Activated CD4-positive, alpha-beta T cell treated with anti-CD3 and anti-CD28 coated beads for 36 hours (primary cell): ENCODE data around the gene RAI1. TPM values are rescaled to one million over a fixed set of nuclear protein-coding genes. Genes with fewer than 3 reads are reported as not detected.
"Not testable (repeated sequence)": the region's sequence is repeated elsewhere in the genome, so short reads cannot be mapped to it uniquely, and the experiment has no call there.

Experiments
- ATAC-seq: fragments of 200-7000 bp; cut with Tn5 transposase; one replicate; pipeline ENCODE4 v1.10.0; 2021; ENCODE audit warnings: mild to moderate bottlenecking, moderate library complexity
- CTCF ChIA-PET: fragments of 350-600 bp; sonication (Branson Sonifier 250); formaldehyde crosslinking; loops from one replicate; lab custom pipeline; 2021; ENCODE audit warnings: antibody characterized with exemption; lab: Charles Lee
- POLR2A ChIA-PET: fragments of 350-600 bp; sonication (Branson Sonifier 250); formaldehyde crosslinking; loops from one replicate; lab custom pipeline; 2021; ENCODE audit warnings: antibody characterized with exemption, inconsistent platforms; lab: Charles Lee
- DNase-seq: peaks from one replicate; pipeline ENCODE4 v3.0.0-alpha.2; 2020
- H3K27ac Mint-ChIP-seq: one replicate; pipeline ENCODE4 v1.8.0; 2021; ENCODE audit warnings: mixed read lengths
- H3K27me3 Mint-ChIP-seq: one replicate; pipeline ENCODE4 v1.8.0; 2021; ENCODE audit warnings: mixed read lengths
- H3K36me3 Mint-ChIP-seq: one replicate; pipeline ENCODE4 v1.8.0; 2021; ENCODE audit warnings: low read depth, mixed read lengths
- H3K4me1 Mint-ChIP-seq: one replicate; pipeline ENCODE4 v1.8.0; 2021; ENCODE audit warnings: mixed read lengths
- H3K4me3 Mint-ChIP-seq: one replicate; pipeline ENCODE4 v1.8.0; 2021; ENCODE audit warnings: mild to moderate bottlenecking, moderate library complexity, mixed read lengths
- H3K9me3 Mint-ChIP-seq: one replicate; pipeline ENCODE4 v1.8.0; 2021; ENCODE audit warnings: low read depth, mixed read lengths
- intact Hi-C, 2 experiments: fragments of 100-400 bp; cut with DNase I in 1 of 2; cut with micrococcal nuclease in 1 of 2; formaldehyde crosslinking; loops; one replicate each; pipeline versions ENCODE4 v1.14.2 to v1.15.1; 2022 to 2024; cut with DNase I, micrococcal nuclease
- total RNA-seq, 2 experiments: library from RNA; stranded (reverse); gene quantifications; one replicate each; pipeline ENCODE4 v1.2.3, GENCODE V29; 2021

The RAI1 gene
- total RNA-seq, 2 experiments from 2014 or later = 13.6 to 16.4 TPM

DNA sequence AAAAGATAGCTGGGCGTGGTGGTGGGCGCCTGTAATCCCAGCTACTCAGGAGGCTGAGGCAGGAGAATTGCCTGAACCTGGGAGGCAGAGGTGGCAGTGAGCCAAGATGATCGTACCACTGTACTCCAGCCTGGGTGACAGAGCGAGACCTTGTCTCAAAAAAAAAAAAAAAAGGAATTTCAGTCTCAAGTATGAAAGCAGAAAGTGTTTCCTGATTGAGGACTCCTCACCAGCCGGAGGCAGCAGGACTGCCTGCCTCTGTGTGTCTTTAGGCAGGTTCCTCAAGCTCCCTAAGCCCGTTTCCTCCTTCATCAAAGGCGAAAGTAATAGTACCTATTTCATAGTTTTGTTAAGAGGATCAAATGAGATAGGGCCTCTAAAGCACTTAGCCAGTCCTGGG, 9.0 kb downstream of the RAI1 start:
- H3K27ac Mint-ChIP-seq = peak overlapping the region; percentile 49
- ChIA-PET POLR2A (interaction anchor here (0.7 to 1.8 kb wide), 2 partner anchors 146 to 637 kb away, joined by 3 to 4 read pairs; partner anchors contain the start of gene SREBF1), CTCF (interaction anchor here (0.6 to 3.8 kb wide), 5 partner anchors 10 to 229 kb away, joined by 3 to 12 read pairs (median 3); no protein-coding TSS in a partner anchor)
- H3K36me3 Mint-ChIP-seq, H3K4me3 Mint-ChIP-seq, H3K9me3 Mint-ChIP-seq, intact Hi-C loops, H3K27me3 Mint-ChIP-seq, ATAC-seq, DNase-seq: not testable (repeated sequence)
- peaks cover 55% of the 10 kb centered on the region for H3K4me1 Mint-ChIP-seq

DNA sequence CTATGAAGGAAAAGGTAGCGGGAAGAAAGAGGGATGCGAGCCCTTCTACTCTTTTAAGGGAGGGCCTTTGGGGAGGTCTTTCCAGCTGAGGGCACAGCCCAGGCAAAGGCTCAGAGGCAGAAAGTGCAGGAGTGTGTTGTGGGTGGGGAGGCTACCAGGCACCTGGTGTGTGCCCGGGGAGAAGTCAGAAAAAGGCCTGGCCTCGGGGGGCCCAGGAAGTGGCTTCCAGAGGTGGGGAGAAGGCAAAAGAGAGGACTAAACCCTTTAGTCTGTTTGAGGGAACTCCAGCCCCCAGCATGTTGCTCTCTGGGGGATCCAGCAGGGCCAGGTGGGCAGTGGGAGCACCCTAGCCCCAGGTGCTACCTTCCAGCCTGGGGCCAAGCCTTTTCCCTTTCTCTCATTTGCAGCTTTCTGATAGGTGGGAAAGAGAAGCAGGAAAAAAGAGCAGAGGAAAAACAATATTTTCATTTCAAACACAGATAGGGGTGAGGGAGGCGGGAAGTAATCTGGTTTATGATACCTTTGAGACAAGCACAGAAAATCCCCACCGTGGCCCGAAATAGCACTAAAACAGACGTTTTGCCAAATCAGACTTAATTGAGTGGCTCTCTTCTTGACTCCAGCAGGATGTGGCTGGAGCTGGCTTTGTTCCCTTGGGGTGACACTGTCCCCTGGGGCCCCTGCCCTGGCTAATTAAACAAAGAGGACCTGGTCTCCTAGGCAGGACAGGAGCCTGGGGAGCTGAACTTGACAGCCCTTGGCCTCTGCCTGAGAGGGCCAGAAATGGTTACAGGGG, 10.4 kb downstream of the RAI1 start:
- no peaks in the 10 kb centered on the region for H3K9me3 Mint-ChIP-seq
- H3K4me1 Mint-ChIP-seq = peaks cover 60% of the 10 kb centered on the region
- no peaks in the 10 kb centered on the region for H3K27me3 Mint-ChIP-seq
- no peak overlapping the region for H3K4me3 Mint-ChIP-seq
- POLR2A ChIA-PET = no interaction called here
- H3K36me3 Mint-ChIP-seq = no peaks in the 10 kb centered on the region
- DNase-seq = peak; percentile 33
- no peak for ATAC-seq
- intact Hi-C loops = no loop called here
- CTCF ChIA-PET = interaction anchor here (0.7 to 3.8 kb wide), 6 partner anchors 11 to 227 kb away, joined by 3 to 12 read pairs (median 4); no protein-coding TSS in a partner anchor
- peak overlapping the region; percentile 76 for H3K27ac Mint-ChIP-seq

DNA sequence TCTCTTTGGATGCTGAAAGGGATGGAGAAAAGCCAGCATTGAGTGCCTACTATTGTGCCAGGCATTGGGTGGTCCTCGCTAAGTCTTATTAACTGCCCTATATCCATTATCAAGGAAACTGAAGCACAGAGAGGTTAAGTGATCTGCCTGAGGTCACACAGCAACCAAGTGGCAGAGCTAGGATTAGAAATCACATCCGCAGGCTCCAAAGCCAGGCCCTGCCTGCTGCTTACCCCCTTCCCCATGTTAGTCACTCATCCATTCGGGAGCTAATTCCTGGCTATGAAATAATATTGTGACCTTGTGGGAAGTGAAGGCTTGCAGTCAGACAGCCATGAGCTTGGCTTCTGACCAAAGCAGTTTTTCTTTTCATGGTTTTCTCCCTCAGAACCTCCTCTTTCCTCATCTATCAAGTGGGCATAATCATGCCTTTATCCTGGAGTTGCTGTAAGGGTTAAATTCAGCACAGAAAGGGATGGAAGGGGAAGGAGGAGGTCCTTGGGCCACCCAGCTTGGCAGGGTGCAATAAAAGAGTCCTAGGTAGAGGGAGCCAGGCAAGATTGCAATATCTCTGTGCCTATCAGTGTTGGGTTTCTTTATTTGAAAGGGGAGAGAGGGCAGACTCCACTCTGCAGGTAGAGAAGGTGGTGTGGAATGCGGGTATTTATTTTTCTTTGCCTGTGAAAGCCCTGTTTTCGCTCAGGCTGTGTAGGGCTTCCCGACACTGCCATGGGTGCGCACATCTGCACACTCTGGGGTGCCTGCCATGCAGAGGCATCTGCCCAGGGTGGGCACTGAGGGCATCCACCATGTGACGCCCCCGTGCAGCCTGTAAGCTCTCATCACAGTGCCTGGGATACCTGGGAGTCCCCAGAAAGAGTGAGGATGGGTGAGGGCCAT, 11.3 kb downstream of the RAI1 start:
- peak overlapping the region; percentile 76 for H3K27ac Mint-ChIP-seq
- no peak overlapping the region for H3K4me3 Mint-ChIP-seq
- no peaks in the 10 kb centered on the region for H3K27me3 Mint-ChIP-seq
- no peaks in the 10 kb centered on the region for H3K9me3 Mint-ChIP-seq
- no peaks in the 10 kb centered on the region for H3K36me3 Mint-ChIP-seq
- ATAC-seq = no peak
- DNase-seq = no peak
- ChIA-PET CTCF (interaction anchor here (0.7 to 3.8 kb wide), 3 partner anchors 12 to 120 kb away, joined by 3 to 12 read pairs (median 4); no protein-coding TSS in a partner anchor), POLR2A (no interaction called here)
- H3K4me1 Mint-ChIP-seq = peaks cover 63% of the 10 kb centered on the region
- intact Hi-C loops = no loop called here

DNA sequence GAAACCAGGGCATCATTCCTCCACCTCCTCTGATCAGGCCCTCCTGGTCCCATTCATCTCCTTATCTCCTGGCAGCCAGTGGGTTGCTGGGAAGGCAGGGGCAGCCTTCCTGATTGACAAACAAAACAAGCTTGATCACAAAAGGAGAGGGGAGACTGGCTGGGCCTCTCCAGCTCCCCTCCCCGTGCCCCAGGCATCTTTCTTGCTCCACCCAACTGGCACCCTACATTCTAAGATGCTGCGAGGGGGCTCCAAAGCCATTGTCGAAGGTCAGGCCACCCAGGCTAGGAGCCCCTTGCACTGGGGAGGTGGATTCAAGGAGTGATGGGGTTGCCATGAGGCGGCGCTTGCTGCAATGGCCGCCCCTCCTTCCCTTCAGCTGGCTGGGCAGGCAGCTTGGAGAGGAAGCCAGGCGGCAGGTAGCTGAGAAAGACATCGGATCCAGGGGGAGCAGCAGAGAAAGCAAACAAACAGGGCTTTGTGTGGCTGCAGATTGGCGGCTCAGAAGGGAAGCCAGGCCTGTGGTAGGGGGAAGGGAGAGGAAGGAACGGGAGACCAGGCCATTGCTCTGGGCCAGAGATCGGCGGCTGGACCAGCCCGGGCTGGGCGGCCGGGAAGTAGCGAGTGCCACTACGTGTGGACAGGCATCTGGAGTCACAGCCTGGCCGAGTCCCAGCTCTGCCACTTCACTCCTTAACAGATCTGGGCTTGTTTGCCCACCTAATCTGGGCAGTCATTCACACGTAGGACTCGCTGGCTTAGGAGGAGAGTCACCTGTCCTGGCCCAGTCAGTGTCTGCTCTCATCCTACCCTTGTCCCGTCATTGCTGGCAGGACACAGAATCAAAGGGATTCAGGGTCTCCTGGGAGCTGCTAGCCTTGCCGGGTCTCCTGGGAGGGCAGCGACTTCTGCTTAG, 12.3 kb downstream of the RAI1 start:
- intact Hi-C loops = loop anchor here (1.0 to 2.0 kb wide), 9 partner anchors 10 to 465 kb away; partner anchors contain the start of genes ATPAF2 (in 1 of the 2), DRC3 (in 1 of the 2), GID4 (in 1 of the 2) and PEMT (in 1 of the 2)
- ChIA-PET CTCF (interaction anchor here (0.7 to 3.8 kb wide), 2 partner anchors 13 to 120 kb away, joined by 3 to 12 read pairs; no protein-coding TSS in a partner anchor), POLR2A (no interaction called here)
- peak overlapping the region; percentile 66 for H3K4me3 Mint-ChIP-seq
- no peaks in the 10 kb centered on the region for H3K27me3 Mint-ChIP-seq
- DNase-seq (peak; percentile 13), ATAC-seq (no peak)
- H3K4me1 Mint-ChIP-seq = peaks cover 63% of the 10 kb centered on the region
- H3K36me3 Mint-ChIP-seq = no peaks in the 10 kb centered on the region
- peak overlapping the region; percentile 98 for H3K27ac Mint-ChIP-seq
- no peaks in the 10 kb centered on the region for H3K9me3 Mint-ChIP-seq

DNA sequence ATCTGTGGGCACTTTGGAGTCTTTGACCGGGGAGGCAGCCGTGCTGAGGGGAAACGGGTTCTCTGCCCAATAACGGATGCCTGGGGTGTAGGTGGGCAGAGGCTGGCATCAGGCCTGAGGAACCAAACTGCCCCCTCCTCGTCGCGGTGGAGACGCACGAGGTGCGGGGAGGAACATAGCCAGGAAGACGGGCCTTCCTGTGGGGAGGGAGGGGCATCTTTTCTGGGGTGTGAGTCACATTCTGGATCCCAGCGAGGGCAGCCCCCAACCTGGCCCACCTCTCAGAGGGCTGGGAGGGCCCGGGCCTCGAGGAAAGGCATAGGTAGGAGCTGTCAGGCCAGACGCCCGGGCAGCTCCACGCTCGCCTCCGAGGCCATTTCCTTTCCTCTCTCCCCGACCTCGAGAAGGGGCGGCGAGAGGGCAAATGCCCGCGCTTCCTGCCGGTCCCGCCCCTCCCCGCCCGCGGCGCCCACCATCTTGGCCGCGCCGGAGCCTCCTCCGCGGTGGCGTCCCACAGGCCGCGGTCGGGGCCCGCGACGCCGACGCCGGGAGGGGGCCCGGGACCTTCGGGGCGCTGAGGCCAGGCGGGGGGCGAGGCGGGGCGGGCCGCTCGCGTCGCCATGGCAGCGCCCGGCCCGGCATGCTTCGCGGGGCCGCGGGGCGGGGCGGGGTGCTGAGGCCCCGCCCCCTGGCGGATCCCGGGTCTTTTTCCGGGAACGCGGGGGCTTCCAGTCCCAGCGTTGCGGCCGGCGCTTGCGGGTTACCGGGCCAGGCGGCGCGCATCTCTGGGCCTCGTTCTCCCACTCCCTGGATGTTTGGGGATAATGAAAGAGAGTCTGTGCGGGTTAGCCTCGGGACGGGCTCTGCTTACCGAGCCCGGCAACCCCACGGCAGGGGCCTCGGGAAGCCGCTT, 13.2 kb downstream of the RAI1 start:
- Mint-ChIP-seq H3K4me1 (peaks cover 66% of the 10 kb centered on the region), H3K27me3 (no peaks in the 10 kb centered on the region), H3K4me3 (peak overlapping the region; percentile 81), H3K27ac (peak overlapping the region; percentile 98), H3K9me3 (no peaks in the 10 kb centered on the region), H3K36me3 (no peaks in the 10 kb centered on the region)
- ChIA-PET POLR2A (no interaction called here), CTCF (interaction anchor here (0.6 to 0.7 kb wide), 2 partner anchors 40 to 112 kb away, joined by 3 to 4 read pairs; no protein-coding TSS in a partner anchor)
- ATAC-seq = peak; percentile 69
- peak; percentile 79 for DNase-seq
- intact Hi-C loops = loop anchor here (1.0 to 2.0 kb wide), 10 partner anchors 11 to 464 kb away; partner anchors contain the start of genes ATPAF2 (in 1 of the 2), DRC3 (in 1 of the 2), GID4 (in 1 of the 2) and PEMT (in 1 of the 2)

DNA sequence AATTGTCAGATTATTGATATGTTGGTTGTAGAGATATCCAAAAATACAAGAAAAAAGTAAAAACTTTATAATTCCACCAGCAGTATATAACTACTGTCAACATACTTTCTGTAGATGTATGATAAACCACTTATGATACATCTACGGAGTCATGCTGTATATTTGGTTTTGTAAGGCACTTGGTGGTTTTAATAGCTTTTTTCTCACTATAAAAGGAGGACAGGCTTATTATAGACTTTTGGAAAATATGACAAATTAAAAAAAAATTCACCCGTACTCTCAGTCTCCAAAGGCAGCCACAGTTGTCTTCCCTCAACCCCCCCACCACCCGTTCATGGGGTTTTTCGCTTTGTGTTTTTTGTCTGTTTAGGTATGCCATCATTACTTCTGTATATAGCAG, 14.8 kb downstream of the RAI1 start:
- H3K4me3 Mint-ChIP-seq = peak overlapping the region; percentile 81
- no peaks in the 10 kb centered on the region for H3K27me3 Mint-ChIP-seq
- ATAC-seq = peak; percentile 20
- peaks cover 58% of the 10 kb centered on the region for H3K4me1 Mint-ChIP-seq
- intact Hi-C loops = no loop called here
- POLR2A ChIA-PET = interaction anchor here (0.7 to 1.2 kb wide), 2 partner anchors 16 to 53 kb away, joined by 3 to 5 read pairs; no protein-coding TSS in a partner anchor
- no peaks in the 10 kb centered on the region for H3K36me3 Mint-ChIP-seq
- peak; percentile 39 for DNase-seq
- peak overlapping the region; percentile 91 for H3K27ac Mint-ChIP-seq
- CTCF ChIA-PET = interaction anchor here (0.7 to 1.1 kb wide), 4 partner anchors 138 to 340 kb away, joined by 3 read pairs; no protein-coding TSS in a partner anchor
- H3K9me3 Mint-ChIP-seq = no peaks in the 10 kb centered on the region

DNA sequence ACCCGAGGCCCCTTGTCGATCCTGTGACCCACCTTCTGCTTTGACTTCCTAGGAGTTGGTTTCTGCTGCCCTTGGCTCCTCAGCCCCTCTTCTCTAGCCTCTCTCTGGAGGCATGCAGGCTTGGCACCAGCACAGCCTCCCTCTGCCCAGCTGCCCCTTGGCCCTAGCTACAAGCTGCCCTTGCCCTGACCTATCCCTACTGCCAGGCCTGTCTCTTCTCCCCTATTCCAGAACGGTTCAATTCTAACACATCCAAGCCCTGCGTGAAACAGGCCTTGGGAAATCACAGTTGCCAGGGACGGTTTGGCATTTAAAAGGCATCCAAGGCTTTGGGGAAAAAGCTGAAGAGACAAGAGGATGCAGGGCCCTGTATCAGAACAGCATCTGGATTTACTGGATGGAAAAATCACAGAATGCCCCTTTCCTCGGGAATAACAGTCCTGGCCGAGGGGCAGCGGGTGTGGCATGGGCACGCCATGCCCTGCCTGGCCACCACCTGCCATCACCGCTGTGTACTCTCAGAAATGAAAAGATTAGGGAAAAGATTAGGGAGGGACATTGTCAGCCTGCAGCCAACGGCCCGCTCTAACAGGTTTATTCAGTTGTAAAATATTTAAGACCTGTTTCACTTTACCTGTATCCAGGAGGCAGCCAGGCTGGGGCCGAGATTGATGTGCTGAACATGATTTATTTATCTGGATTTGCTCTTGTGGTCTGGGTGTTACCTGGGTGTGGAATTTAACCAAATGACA, 15.8 kb downstream of the RAI1 start:
- intact Hi-C loops = no loop called here

DNA sequence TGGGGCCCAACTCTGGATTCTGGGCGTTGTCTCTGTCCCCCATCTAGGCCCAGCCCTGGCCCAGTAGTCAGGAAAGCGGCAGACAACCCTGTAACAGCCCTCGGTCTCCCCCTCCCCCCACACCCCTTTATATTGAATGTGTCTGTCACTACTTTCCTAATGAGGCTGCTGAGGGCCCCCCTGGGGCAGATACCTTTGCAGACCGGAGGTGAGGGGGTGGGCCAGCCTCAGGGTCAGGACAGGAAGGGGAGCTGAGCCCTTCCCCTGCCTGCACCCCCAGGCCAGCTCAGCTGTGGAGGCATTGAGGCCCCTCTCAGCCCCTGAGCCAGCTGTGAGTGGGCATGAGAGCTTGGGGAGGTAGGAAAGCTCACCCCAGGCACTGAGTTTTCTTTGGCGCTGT, 17.1 kb downstream of the RAI1 start:
- no peaks in the 10 kb centered on the region for H3K27me3 Mint-ChIP-seq
- POLR2A ChIA-PET = no interaction called here
- peaks cover 40% of the 10 kb centered on the region for H3K4me1 Mint-ChIP-seq
- H3K4me3 Mint-ChIP-seq = no peak overlapping the region
- CTCF ChIA-PET = interaction anchor here (1.1 kb wide), 1 partner anchor 185 kb away, joined by 3 read pairs; no protein-coding TSS in a partner anchor
- DNase-seq (no peak), ATAC-seq (no peak)
- intact Hi-C loops = no loop called here
- no peak overlapping the region for H3K27ac Mint-ChIP-seq
- H3K9me3 Mint-ChIP-seq = no peaks in the 10 kb centered on the region
- no peaks in the 10 kb centered on the region for H3K36me3 Mint-ChIP-seq

More for the DNA sequence above, 15.8 kb downstream of the RAI1 start:
- no peaks in the 10 kb centered on the region for H3K9me3 Mint-ChIP-seq
- H3K36me3 Mint-ChIP-seq = no peaks in the 10 kb centered on the region
- ChIA-PET POLR2A (no interaction called here), CTCF (interaction anchor here (0.6 to 1.1 kb wide), 4 partner anchors 12 to 1278 kb away, joined by 3 to 6 read pairs (median 3); no protein-coding TSS in a partner anchor)
- peak overlapping the region; percentile 45 for H3K27ac Mint-ChIP-seq
- no peak for DNase-seq
- H3K4me3 Mint-ChIP-seq = no peak overlapping the region
- H3K27me3 Mint-ChIP-seq = no peaks in the 10 kb centered on the region
- no peak for ATAC-seq
- H3K4me1 Mint-ChIP-seq = peaks cover 53% of the 10 kb centered on the region

DNA sequence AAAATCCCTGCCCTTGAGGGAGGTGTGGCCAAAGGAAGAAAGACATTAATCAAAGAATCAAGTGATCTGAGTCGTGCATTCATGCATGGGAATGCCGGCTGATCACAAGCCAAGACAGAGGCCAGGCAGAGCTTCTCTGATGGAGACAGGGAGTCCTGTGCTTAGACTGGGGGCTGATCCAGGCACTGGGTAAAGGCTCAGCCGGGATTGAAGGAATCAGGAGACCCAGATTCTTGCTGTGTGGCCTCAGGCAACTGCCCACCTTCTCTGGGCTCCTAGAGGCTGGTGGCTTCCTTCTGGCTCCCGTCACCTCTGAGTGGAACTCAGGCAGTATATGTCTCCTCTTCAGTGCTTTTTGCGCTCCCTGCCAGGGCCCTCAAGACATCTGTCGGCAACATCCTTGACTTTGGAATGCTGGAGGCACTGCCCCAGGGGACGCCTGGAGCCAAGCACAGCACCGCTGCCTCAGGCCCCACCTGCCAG, 17.7 kb downstream of the RAI1 start:
- no peaks in the 10 kb centered on the region for H3K27me3 Mint-ChIP-seq
- H3K9me3 Mint-ChIP-seq = no peaks in the 10 kb centered on the region
- no peak overlapping the region for H3K4me3 Mint-ChIP-seq
- ChIA-PET POLR2A (no interaction called here), CTCF (no interaction called here)
- ATAC-seq (no peak), DNase-seq (no peak)
- intact Hi-C loops = no loop called here
- H3K36me3 Mint-ChIP-seq = no peaks in the 10 kb centered on the region
- H3K4me1 Mint-ChIP-seq = peaks cover 35% of the 10 kb centered on the region
- peak overlapping the region; percentile 30 for H3K27ac Mint-ChIP-seq
